HAP-1 (cell line): ENCODE results near the gene OR1J4.
"Not testable (repeated sequence)": the region's sequence is repeated elsewhere in the genome, so short reads cannot be mapped to it uniquely, and the experiment has no call there.

Experiments
- DNase-seq, 2 experiments: peaks; one replicate each; pipeline ENCODE4 v3.0.0-alpha.2; 2016 to 2020; ENCODE audit warnings: low spot score in 2 of 2
- H3K27me3 ChIP-seq: fragments of 250-450 bp; sonication (Bioruptor Pico); 2 replicates; pipeline ENCODE4 v1.5.1; 2020; ENCODE audit warnings: low read depth, mild to moderate bottlenecking, moderate library complexity
- H3K36me3 ChIP-seq: fragments of 250-450 bp; sonication (Bioruptor Pico); replicated peaks from 2 replicates; pipeline ENCODE4 v1.5.1; 2020; ENCODE audit warnings: mild to moderate bottlenecking
- H3K4me1 ChIP-seq: fragments of 250-450 bp; sonication (Bioruptor Pico); 2 replicates; pipeline ENCODE4 v1.5.1; 2020; ENCODE audit warnings: mild to moderate bottlenecking
- H3K4me3 ChIP-seq: fragments of 250-450 bp; sonication (Bioruptor Pico); 2 replicates; pipeline ENCODE4 v1.5.1; 2020; ENCODE audit warnings: mild to moderate bottlenecking, moderate library complexity
- H3K9me3 ChIP-seq: fragments of 250-450 bp; sonication (Bioruptor Pico); 2 replicates; pipeline ENCODE4 v1.5.1; 2020; ENCODE audit warnings: mild to moderate bottlenecking, moderate library complexity
- in situ Hi-C: fragments of 300-500 bp; cut with MboI; formaldehyde crosslinking; loops from 3 replicates; pipeline ENCODE4 v1.14.3; 2020; ENCODE audit warnings: low sequenced_read_pairs, inconsistent platforms, mixed read lengths

The OR1J4 gene

DNA sequence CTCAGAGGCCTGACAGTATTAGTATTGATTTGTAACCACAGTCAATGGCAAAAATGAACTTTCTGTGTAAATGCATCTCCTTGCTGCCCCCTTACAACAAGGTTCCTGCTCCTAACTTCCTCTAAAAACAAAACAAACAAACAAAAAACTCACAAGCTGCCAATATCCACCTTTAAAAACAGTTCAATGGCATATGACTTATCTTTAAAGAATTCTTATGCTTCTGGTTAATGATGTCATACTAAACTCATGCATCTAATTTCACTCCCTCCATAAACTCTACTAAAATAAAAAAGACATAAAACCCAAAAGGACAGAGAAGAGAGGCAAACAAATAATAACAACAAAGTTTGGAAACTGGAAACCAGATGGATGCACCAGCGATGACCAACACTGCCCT, 17.2 kb downstream of the OR1J4 start:
- H3K4me1 ChIP-seq, result 0 out of 2 replicates have a peak, but pooled peaks cover 3% of the 10 kb centered on the region
- H3K27me3 ChIP-seq, result no peaks in the 10 kb centered on the region
- H3K4me3 ChIP-seq, result no peak overlapping the region
- H3K36me3 ChIP-seq, result no peaks in the 10 kb centered on the region
- DNase-seq, result no peak
- no peaks in the 10 kb centered on the region for H3K9me3 ChIP-seq
- in situ Hi-C loops, result no loop called here

DNA sequence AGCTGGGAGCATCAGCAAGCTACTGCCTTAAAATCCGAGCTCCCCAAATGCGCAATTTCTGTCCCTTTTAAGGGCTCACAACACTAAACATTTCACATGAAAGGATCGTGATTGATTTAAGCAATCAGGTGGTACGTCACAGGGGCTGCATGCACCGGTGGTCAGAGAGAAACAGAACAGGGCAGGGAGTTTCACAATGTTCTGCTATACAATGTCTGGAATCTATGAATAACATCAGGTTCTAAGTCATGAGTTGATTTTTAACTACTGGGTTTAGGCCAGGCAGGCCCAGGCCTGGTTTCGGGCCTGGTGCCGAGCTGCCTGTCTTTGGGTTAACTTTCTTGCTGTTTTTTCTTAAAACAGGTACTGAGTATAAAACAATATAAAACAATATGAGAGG, 18.1 kb downstream of the OR1J4 start:
- H3K4me1 ChIP-seq, in situ Hi-C loops, H3K27me3 ChIP-seq, H3K36me3 ChIP-seq, H3K4me3 ChIP-seq, DNase-seq, H3K9me3 ChIP-seq: not testable (repeated sequence)

DNA sequence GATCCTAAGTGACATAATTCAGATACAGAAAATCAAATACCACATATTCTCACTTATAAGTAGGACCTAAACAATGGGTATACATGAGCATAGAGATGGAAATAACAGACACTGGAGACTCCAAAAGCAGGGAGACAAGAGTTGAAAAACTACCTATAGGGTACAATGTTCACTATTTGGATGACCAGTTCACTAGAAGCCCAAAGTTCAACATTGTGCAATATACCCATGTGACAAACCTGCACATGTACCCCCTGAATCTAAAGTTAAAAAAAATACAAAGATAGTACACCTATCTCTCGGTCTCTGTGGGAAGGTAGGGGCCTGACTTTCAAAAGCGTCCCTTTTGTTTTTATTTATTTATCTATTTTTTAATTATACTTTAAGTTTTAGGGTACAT, 19.8 kb downstream of the OR1J4 start:
- H3K9me3 ChIP-seq, result no peaks in the 10 kb centered on the region
- in situ Hi-C loops, result no loop called here
- H3K27me3 ChIP-seq, result peaks cover 8% of the 10 kb centered on the region; the same call in 1 of the 2 replicates
- DNase-seq, result no peak
- H3K4me3 ChIP-seq, result no peak overlapping the region
- H3K36me3 ChIP-seq, result no peaks in the 10 kb centered on the region
- 0 out of 2 replicates have a peak, but pooled peaks cover 3% of the 10 kb centered on the region for H3K4me1 ChIP-seq

DNA sequence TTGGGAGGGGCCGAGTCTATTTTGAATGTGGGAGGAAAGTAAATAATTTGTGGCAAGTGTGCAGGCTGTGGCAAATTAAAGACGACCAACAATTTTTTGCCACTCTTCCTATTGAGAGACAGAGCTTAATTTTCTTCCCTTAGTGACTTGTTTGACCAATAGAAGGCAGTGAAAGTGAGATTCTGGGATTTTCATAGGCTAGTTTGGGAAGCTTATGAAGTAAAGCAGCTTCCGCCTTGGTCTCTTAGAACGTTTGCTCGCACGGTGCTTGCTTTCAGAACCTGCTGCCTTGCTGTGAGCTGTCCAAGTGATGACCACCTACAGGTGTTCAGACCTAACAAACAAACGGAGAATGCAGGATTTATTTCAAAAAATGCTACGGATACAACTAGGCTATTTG, 27.3 kb downstream of the OR1J4 start:
- DNase-seq, result no peak
- Histone ChIP-seq H3K4me1 (no peaks in the 10 kb centered on the region), H3K36me3 (no peaks in the 10 kb centered on the region), H3K4me3 (no peak overlapping the region), H3K27me3 (peaks cover 8% of the 10 kb centered on the region; the same call in 1 of the 2 replicates), H3K9me3 (no peaks in the 10 kb centered on the region)
- in situ Hi-C loops, result no loop called here

GRCh38 chr9:122551371-122551770, 32.4 kb downstream of the OR1J4 start:
- DNase-seq, result no peak
- Histone ChIP-seq H3K27me3 (peaks cover 4% of the 10 kb centered on the region), H3K4me3 (no peak overlapping the region), H3K36me3 (no peaks in the 10 kb centered on the region), H3K9me3 (no peaks in the 10 kb centered on the region), H3K4me1 (no peaks in the 10 kb centered on the region)
- in situ Hi-C loops, result no loop called here

DNA sequence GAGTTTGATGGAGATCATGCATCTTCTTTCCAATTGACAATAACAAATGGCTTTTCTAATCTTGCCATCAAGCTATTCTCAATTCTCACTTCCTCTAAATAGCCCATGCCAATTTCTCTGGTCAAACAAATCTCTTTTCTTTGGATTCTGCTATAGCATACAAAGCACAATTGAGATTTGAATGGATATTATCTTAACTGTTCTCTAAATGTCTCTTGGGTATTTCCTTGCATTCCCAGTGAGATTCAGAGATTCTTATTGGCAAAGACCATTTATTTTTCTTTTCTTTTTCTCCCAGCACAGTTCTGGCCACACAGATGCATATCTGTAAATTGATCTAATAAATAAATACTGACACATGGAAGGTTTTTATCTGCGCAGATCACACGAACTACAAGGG, 33.9 kb downstream of the OR1J4 start, which contains the start of gene OR1N2:
Gene OR1N2, plus strand, starts transcription at position 301 of the 400 bp plus-strand sequence. CDS start 100 bp downstream, outside the sequence.
- no peaks in the 10 kb centered on the region for H3K9me3 ChIP-seq
- in situ Hi-C loops, result no loop called here
- DNase-seq, result no peak
- H3K4me3 ChIP-seq, result no peak within 1 kb of the TSS
- no peaks in the 10 kb centered on the region for H3K4me1 ChIP-seq
- H3K27me3 ChIP-seq, result peaks cover 4% of the 10 kb centered on the region
- no peaks in the 10 kb centered on the region for H3K36me3 ChIP-seq

DNA sequence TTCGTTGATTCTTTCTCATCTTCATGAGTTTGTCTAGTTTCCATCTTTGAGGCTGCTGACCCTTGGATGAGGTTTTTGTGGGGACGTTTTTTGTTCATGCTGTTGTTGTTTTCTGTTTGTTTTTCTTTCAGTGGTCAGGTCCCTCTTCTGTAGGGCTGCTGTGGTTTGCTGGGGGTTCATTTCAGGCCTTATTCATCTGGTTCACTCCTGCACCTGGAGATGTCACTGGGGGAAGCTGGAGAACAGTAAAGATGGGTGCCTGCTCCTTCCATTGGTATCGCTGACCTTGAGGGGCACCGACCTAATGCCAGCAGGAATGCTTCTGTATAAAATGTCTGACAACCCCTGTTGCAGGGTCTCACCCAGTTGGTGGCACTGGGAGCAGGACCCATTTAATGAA, 42.5 kb downstream of the OR1J4 start:
- Histone ChIP-seq H3K36me3 (no peaks in the 10 kb centered on the region), H3K27me3 (0 out of 2 replicates have a peak, but pooled peaks cover 3% of the 10 kb centered on the region), H3K4me3 (no peak overlapping the region), H3K4me1 (no peaks in the 10 kb centered on the region), H3K9me3 (no peaks in the 10 kb centered on the region)
- DNase-seq, result no peak
- in situ Hi-C loops, result no loop called here

DNA sequence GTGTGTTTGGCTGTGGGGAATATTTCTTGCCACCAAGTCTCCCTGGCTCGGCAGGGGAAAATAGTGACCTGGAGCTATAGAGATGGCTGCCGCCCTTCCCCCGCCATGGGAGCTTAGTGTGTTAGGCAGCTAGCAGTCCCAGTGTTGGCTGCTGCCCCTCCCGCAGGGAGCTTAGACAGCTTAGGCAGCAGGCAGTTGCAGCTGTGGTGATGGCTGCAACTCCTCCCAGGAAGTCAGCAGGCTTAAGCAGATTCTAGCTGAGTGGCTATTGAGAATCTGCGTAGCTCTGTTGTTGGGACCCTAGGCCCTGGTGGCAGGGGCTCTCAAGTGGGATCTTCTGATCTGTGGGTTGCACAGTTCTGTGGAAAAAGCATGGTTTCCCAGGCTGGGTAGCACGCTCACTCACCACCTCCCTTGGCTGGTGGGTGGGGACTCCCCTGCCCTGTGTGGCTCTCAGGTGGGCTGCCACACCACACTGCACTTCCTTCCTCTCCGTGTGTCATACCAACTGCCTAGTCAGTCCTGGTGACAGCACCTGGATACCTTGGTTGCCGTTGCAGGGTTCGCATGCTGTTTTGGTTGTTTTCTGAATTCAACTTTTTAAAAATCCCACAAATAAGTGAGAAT, 43.3 kb downstream of the OR1J4 start:
- no peaks in the 10 kb centered on the region for H3K36me3 ChIP-seq
- no peaks in the 10 kb centered on the region for H3K4me1 ChIP-seq
- H3K27me3 ChIP-seq, result 0 out of 2 replicates have a peak, but pooled peaks cover 3% of the 10 kb centered on the region
- no peak for DNase-seq
- H3K4me3 ChIP-seq, result no peak overlapping the region
- in situ Hi-C loops, result no loop called here
- H3K9me3 ChIP-seq, result no peaks in the 10 kb centered on the region

DNA sequence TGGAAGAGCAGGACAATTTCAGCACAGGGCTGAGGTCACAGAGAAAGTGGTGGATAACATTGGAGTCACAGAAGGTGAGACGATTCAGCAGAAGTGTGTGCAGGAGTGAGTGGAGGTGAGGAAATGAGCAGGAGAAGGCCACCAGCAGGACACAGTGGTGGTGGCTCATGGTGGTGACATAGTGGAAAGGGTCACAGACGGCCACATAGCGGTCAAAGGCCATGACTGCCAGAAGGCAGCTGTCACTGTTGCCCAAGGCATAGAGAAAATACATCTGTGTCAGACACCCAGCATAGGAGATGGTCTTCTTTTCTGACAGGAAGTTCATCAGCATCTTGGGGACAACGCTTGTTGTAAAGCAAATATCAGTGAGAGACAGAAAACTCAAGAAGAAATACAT, 49.0 kb downstream of the OR1J4 start:
- Histone ChIP-seq H3K27me3 (0 out of 2 replicates have a peak, but pooled peaks cover 3% of the 10 kb centered on the region), H3K4me1 (no peaks in the 10 kb centered on the region), H3K36me3 (no peaks in the 10 kb centered on the region), H3K4me3 (no peak overlapping the region), H3K9me3 (no peaks in the 10 kb centered on the region)
- in situ Hi-C loops, result no loop called here
- no peak for DNase-seq
